GM19025 (cell line): ENCODE results near the gene SLC16A3.

Source experiments
- ATAC-seq: cut with Tn5 transposase; IDR thresholded peaks from one replicate; pipeline ENCODE4 v1.9.1; 2021; ENCODE audit warnings: mild to moderate bottlenecking, low read depth, moderate library complexity; ENCODE audit not compliant: unreplicated experiment

Gene SLC16A3

DNA sequence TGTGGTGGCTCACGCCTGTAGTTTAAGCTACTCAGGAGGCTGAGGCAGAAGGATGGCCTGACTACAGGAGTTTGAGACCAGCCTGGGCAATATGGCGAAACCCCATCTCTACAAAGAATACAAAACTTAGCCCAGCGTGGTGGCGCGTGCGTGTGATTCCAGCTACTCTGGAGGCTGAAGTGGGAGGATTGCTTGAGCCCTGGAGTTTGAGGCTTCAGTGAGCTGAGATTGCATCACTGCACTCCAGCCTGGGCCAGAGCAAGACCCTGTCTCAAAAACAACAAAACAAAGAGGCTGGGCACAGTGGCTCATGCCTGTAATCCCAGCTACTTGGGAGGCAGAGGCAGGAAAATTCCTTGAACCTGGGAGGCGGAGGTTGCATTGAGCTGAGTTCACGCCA, 51.7 kb downstream of the SLC16A3 start:
- ATAC-seq: no peak

DNA sequence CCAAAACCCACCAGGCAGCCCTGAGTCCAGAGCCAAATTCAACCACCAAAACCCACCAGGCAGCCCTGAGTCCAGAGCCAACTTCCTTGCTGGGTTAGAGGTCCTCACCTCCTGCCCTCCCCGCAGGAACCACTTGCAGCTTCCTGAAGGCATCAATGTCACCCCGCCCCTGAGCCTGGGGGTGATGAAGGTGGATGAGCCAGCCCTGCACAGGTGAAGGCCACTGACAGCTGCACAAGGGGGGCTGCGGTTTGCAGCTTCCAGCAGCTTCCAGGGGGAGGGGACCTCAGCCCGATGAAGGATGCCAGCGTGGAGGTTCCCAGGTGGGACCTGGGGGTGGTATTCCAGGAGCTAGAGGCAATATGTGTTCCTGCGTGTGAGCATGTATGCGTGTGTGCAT, 52.2 kb downstream of the SLC16A3 start:
- ATAC-seq: no peak

GRCh38 chr17:82281502-82282238, 52.8 kb downstream of the SLC16A3 start:
- ATAC-seq: no peak

- no peak for ATAC-seq
These were observed 53.7 kb downstream of the SLC16A3 start for GRCh38 chr17:82282239-82283207.

DNA sequence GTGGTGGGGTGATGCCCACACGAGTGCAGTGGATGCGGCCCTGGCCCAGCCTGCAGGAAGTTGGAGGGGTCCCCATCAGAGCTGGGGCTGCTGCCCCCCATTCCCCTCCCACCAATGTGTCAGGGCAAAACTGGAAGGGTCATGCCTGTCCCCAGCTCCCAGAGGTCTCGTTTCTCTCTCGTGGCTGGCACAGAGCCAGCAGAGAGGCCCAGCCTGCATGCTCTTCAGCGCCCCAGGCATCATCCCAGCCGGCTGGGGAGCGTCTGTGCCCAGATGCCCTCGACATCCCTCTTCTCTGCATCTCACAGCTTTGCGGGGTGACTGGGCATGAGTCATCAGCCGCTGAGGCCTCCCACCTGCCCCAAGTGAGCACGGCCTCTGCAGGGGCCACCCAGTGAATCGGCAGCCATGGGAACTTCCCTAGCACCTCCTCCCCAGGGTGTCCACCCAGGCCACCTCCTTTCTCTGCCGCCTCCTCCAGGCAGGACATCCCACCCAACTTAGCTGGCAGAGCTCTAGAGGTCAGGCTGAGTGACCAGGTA, 54.4 kb downstream of the SLC16A3 start:
- ATAC-seq: no peak

DNA sequence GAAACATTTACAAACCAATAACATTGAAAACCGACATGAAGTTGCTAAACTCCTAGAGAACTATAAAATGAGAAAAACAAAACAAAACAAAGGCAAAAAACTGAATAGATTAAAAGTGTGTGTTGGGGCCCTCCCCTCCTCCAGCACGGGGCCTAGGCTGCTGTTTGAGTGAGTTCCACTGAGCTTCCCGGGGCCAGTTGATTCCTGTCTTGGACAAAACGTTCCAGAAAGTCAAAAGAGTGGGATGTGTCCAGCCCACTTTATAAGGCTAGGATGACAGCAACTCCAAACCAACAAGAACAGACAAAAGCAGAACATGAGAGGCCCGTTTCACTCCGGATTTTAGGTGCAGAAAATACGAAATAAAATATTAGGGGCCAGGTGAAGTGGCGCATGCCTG, 56.3 kb downstream of the SLC16A3 start:
- no peak for ATAC-seq

DNA sequence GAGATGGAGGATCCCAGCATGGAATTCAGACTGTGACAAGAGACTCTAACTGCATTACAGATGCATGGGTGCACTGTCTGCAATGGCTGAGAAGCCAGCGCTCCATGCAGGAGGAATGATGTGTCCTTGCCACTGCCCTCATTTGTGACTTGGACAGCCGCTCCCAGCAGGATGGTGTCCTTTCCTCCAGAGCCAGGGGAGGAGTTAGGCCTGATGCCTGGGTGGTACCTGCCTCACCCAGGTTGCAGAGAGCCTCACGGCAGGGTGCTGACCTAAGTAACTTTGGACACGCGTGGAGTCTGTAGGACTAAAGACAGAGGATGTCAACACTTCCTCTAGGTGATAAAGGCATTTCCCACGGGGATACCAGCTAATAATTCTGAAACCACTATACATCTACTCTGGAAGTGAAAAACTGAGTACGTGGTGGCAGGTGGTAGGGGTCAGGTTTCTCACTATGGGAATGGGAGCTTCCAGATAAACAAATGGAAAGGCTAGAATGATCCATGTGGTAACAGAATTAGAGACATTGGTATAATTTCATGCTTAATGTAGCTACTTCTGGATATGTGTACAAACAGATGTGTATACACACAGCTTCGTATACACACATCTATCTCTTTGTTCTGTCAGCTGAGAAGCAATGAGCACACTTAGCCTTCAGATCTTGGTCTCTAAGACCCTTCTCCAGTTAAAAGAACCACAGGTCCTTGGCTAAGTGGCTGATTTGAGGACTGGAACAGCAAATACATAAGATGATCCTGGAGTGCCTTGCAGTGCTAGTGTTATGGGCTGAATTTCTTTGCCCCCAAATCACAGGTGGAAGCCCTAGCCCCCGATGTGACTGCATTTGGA, 58.4 kb downstream of the SLC16A3 start:
- ATAC-seq: no peak

DNA sequence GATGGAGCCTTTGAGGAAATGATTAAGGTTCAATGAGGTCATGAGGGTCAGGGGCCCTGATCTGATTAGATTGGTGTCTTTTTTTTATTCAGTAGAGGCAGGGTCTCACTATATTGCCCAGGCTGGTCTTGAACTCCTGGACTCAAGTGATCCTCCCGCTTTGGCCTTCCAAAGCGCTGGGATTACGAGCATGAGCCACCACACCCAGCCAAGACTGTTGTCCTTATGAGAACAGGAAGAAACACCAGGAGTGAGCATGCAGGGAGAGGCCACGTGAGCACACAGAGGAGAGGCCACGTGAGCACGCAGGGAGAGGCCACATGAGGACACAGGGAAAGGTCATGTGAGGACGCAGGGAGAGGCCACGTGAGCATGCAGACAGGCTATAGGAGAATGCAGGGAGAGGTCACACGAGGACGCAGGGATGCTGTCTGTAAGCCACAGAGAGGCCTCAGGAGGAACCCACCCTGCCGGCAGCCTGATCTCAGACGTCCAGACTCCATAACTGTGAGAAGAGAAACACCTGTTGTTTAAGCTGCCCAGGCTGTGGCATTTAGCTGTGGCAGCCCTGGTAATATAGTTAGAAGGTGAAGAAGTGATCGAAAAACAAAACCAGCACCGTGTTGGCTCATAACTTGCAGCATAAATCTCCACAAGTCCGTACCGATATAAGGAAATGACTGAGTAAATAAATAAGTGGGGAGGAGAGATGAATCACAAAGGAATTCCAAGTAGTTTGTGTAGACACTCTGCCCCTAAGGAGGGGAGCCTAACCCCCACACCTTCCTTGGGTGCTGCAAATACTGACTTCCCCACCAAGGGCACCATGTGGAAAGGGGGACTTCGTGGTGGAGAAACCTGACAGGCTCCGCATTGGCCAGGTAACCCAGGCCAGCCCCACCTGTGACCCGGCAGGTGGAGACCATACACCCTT, 59.3 kb downstream of the SLC16A3 start:
- ATAC-seq: no peak
